Measurements from ENCODE around the gene SLC5A6. TPM values are rescaled to one million over a fixed set of nuclear protein-coding genes. Genes with fewer than 3 reads are reported as not detected.

SLC5A6 gene
- total RNA-seq = 10 to 100 TPM; 91.3 to 94.1 TPM

- POLR2A ChIA-PET = interaction anchor here (0.5 to 1.5 kb wide), 5 partner anchors 52 to 1039 kb away, joined by 3 to 6 read pairs (median 4); partner anchors contain the start of genes EIF2B4, GAREM2, OST4 and PREB
- CTCF ChIA-PET = interaction anchor here (0.5 kb wide), 2 partner anchors 23 to 130 kb away, joined by 3 read pairs; no protein-coding TSS in a partner anchor
Observed at GRCh38 chr2:27211943-27212625, at the start of gene SLC5A6, which contains the start of gene ATRAID. Gene SLC5A6 (minus strand): TSS chr2:27212268. CDS start chr2:27207650, 4,618 bp downstream. Gene ATRAID (plus strand): TSS chr2:27212041. CDS start chr2:27212369, 328 bp downstream.

DNA sequence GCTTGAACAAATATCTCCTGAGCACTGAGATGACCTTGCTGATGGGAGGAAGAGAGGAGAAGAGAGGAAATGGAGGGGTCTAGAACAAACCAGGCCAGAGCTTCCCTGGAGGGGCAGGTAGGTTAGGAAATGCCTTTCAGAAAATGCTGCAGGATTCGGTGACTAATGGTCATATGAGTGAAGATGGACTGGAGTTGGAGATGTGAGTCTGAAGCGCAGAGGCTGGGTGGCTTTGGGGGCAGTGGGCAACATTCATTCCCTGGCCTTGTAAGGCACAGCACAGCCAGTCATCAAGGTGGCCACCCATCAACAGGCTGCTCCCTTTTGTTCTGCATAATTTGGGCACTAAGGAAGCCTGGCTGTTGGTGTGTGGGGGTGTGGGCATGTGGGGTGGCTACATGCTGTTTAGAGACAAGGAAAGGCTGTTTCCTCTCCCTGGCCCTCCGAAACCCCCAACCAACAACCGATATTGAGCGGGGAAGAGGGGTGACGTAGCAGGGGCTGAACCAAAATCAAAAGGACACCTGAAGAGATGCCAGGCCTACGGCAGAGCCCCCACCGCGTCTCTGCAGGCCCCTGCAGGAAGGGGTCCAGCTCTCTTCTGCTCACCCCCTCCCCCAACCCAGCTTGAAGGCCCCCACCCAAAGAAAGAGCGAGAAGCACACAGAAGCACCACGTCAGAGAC, 49.3 kb upstream of the SLC5A6 start:
- CTCF ChIA-PET = interaction anchor here (1.2 to 3.0 kb wide), 2 partner anchors 12 to 22 kb away, joined by 3 to 12 read pairs; no protein-coding TSS in a partner anchor
- POLR2A ChIA-PET = no interaction called here

DNA sequence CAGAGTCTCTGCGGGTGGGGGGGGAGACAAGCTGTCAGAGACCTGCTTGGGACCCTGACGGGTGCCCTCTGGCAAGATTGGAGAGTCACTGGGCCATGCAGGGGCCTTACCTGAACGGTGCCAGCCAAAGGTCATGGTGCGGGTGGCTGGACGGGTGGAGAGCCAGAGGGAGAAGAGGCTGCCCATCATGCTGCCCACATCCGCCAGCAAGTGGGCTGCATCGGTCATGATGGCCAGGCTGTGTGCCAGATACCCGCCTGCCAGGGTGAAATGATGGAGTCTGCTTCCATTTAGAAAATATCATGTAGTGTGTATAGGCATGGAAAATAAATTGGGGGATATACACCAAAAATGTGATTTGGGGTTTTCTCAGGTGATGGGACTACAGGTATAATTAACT, 46.0 kb upstream of the SLC5A6 start:
- ChIA-PET CTCF (interaction anchor here (1.0 kb wide), 1 partner anchor 36 kb away, joined by 3 read pairs; no protein-coding TSS in a partner anchor), POLR2A (no interaction called here)

DNA sequence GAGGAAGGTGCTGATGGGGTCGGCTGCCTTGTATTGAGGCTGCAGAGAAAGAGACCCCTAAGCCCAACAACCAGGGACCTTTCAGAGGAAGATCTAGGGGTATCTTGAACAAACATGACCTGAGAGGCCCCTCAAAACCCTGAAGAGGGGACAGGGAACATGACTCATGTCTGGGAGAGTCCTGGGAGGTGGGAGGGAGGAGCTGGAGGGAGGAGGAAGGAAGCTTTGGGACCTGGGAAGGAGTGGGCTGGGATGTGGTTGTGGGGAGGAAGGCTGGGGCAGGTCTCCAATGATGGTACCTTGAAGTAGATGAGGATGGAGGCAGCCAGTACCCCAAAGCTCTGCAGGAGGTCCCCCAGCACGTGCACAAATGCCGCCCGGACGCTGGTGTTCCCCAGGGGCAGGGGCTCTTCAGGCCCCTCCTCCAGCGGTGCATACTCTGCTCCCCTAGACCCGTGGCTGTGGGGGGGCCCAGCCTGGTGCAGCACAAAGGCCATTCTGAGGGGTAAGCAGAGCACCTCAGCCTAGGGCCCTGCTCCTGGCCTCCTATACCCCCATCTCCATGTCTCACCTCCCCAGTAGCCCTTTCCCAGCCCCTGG, 44.9 kb upstream of the SLC5A6 start:
- CTCF ChIA-PET = interaction anchor here (1.0 kb wide), 1 partner anchor 34 kb away, joined by 3 read pairs; no protein-coding TSS in a partner anchor
- POLR2A ChIA-PET = no interaction called here

DNA sequence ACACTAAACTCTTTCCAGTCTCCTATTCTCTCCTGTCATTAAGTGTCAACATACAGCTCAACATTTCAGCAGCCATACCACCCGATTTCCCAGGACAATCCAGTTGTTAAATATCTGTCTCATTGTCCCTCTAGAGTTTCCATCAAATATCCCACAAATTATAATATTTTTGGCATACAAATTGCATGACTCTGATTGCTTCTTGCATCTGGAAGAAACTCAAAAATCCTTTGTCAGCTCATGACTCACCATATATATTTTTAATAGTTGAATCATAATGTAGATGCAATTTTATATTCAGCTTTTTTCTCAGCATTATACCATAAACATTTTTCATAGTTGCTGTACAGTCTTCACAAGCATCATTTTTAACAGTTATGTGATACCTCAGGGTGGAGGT, 43.6 kb upstream of the SLC5A6 start:
- ChIA-PET POLR2A (no interaction called here), CTCF (interaction anchor here (1.0 kb wide), 1 partner anchor 150 kb away, joined by 3 read pairs; no protein-coding TSS in a partner anchor)

- CTCF ChIA-PET = no interaction called here
Observed at GRCh38 chr2:27255187-27255586, 43.1 kb upstream of the SLC5A6 start.

GRCh38 chr2:27251766-27252165, 39.7 kb upstream of the SLC5A6 start:
- POLR2A ChIA-PET = interaction anchor here (0.5 to 0.9 kb wide), 2 partner anchors 13 to 17 kb away, joined by 3 to 4 read pairs; no protein-coding TSS in a partner anchor

More at GRCh38 chr2:27255187-27255586, 43.1 kb upstream of the SLC5A6 start:
- POLR2A ChIA-PET = no interaction called here

DNA sequence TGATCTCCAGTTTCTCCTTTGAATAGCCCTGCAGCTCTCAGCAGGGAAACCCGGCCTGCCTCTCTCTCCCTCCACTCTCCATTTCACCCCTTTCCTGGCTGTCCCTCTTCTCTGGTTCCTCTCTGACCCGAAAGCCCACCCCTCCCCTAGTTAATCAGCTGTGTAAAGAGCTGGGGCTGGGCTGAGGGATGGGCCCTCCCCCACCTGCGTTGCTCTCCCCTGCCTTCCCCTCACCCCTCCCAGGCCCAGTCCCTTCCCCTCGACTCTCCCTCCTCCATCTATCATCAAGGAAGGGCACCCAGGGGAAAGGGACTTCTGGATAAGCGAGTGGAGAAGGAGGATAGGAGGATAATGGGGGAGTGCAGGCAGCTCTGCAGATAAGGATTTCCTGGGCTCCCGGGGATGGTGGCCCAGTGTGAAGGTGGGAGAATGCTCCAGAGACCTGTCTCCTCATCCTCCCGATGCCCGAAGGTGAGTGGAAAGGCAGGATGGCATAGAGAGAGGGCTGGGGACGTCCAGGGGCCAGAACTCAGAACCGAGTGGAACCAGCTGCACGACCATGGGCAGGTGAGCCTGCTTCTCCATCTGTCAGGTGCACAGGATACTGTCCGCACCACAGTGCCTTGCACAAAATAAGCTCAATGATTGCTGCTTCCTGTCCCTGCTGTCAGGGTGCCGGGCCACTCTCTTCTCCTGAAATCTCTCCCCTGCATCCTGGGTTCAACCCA, 38.7 kb upstream of the SLC5A6 start:
- ChIA-PET CTCF (interaction anchor here (1.0 to 4.5 kb wide), 6 partner anchors 9 to 153 kb away, joined by 3 to 28 read pairs (median 8); partner anchors contain the start of gene SLC30A3), POLR2A (interaction anchor here (0.5 to 0.9 kb wide), 2 partner anchors 13 to 18 kb away, joined by 3 to 4 read pairs; no protein-coding TSS in a partner anchor)

More at GRCh38 chr2:27251766-27252165, 39.7 kb upstream of the SLC5A6 start:
- CTCF ChIA-PET = interaction anchor here (0.6 to 4.5 kb wide), 5 partner anchors 10 to 89 kb away, joined by 3 to 28 read pairs (median 4); no protein-coding TSS in a partner anchor

GRCh38 chr2:27249891-27250651, 38.0 kb upstream of the SLC5A6 start:
- CTCF ChIA-PET = interaction anchor here (1.0 to 4.5 kb wide), 6 partner anchors 9 to 152 kb away, joined by 3 to 28 read pairs (median 12); partner anchors contain the start of gene SLC30A3

GRCh38 chr2:27249159-27249890, 37.3 kb upstream of the SLC5A6 start:
- ChIA-PET POLR2A (no interaction called here), CTCF (interaction anchor here (1.0 to 4.5 kb wide), 6 partner anchors 8 to 79 kb away, joined by 3 to 28 read pairs (median 12); partner anchors contain the start of gene SLC30A3)

More at GRCh38 chr2:27249891-27250651, 38.0 kb upstream of the SLC5A6 start:
- POLR2A ChIA-PET = no interaction called here

DNA sequence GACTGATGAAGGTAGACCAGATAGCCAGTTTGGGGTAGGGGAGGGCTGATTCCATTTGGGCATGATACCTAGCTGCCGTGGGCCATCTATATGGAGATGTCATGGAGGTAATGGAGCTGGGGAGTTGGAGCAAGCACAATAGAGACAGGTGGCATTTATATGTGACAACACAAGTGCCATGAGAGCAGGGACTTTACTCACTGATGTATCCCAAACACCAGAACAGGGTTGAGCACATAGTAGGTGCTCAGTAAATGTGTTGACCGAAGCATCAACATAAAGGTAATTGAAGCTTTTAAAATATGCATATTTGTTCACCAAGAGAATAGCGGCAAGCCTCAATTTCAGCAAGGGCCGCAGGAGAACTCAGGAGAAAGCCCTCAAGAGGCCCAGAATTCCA, 35.8 kb upstream of the SLC5A6 start:
- ChIA-PET CTCF (interaction anchor here (0.9 to 3.3 kb wide), 4 partner anchors 15 to 35 kb away, joined by 4 to 12 read pairs (median 11); partner anchors contain the start of gene SLC30A3), POLR2A (interaction anchor here (0.9 kb wide), 1 partner anchor 16 kb away, joined by 3 read pairs; no protein-coding TSS in a partner anchor)

DNA sequence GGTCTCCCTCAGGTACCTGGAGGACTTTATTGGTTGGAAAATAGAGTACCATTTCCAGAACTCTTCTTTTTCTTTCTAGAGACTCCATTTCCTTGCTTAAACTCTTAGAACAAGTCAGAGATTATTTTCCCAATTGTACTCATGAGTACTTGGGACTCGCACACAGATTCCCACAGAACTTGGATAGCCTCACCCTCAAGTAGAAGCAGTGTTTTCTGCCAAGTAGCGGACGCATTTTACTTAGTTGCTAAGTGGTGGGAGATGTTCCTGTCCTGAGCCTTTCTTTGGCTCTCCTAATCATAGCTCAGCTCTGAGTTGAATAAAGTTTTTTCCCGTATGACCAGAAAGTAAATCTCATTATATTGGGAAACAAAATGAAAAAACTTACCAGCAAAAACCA, 33.6 kb upstream of the SLC5A6 start:
- CTCF ChIA-PET = no interaction called here

GRCh38 chr2:27245116-27245515, 33.0 kb upstream of the SLC5A6 start:
- ChIA-PET CTCF (no interaction called here), POLR2A (no interaction called here)

More for the DNA sequence above, 33.6 kb upstream of the SLC5A6 start:
- POLR2A ChIA-PET = no interaction called here

GRCh38 chr2:27243391-27244130, 31.5 kb upstream of the SLC5A6 start:
- POLR2A ChIA-PET = no interaction called here
- CTCF ChIA-PET = interaction anchor here (0.7 kb wide), 1 partner anchor 11 kb away, joined by 4 read pairs; no protein-coding TSS in a partner anchor

DNA sequence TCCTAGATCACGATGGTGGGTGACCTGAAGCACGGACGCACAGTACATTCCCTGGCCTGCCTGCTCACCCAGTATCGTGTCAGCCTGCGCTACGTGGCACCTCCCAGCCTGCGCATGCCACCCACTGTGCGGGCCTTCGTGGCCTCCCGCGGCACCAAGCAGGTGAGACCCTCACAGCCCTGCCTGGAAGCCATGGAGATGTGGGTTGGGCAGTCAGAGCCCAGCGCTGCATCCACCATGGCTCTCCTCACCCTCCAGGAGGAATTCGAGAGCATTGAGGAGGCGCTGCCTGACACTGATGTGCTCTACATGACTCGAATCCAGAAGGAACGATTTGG, 30.5 kb upstream of the SLC5A6 start:
- CTCF ChIA-PET = interaction anchor here (0.7 to 2.9 kb wide), 2 partner anchors 8 to 12 kb away, joined by 4 to 11 read pairs; no protein-coding TSS in a partner anchor
- POLR2A ChIA-PET = no interaction called here

Measured in activated CD8-positive, alpha-beta memory T cell treated with anti-CD3 and anti-CD28 coated beads for 36 hours (primary cell).